ACC112 (cell line): ENCODE results near the gene TRPM1.

ENCODE experiments used
- H2AFZ ChIP-seq: fragments of 200-600 bp; sonication (generic); one replicate; pipeline ENCODE4 v1.6.0; 2017; ENCODE audit warnings: antibody characterized with exemption, low read length; ENCODE audit not compliant: unreplicated experiment
- H3K27ac ChIP-seq: fragments of 200-600 bp; sonication (generic); 2 replicates; pipeline ENCODE4 v1.5.1; 2014; ENCODE audit warnings: low read depth, mild to moderate bottlenecking, antibody characterized with exemption, low read length, moderate library complexity
- H3K27me3 ChIP-seq: fragments of 200-600 bp; sonication (generic); 2 replicates; pipeline ENCODE4 v1.6.1; 2014; ENCODE audit warnings: mild to moderate bottlenecking, antibody characterized with exemption, low read length, moderate library complexity, mixed read lengths; ENCODE audit not compliant: insufficient read depth
- H3K36me3 ChIP-seq: fragments of 200-600 bp; sonication (generic); 2 replicates; pipeline ENCODE4 v1.6.1; 2016; ENCODE audit warnings: mild to moderate bottlenecking, antibody characterized with exemption, low read length, moderate library complexity, mixed read lengths; ENCODE audit not compliant: insufficient read depth
- H3K4me1 ChIP-seq: fragments of 200-600 bp; sonication (generic); one replicate; pipeline ENCODE4 v1.6.1; 2016; ENCODE audit warnings: low read length, mixed read lengths; ENCODE audit not compliant: insufficient read depth, unreplicated experiment, control insufficient read depth
- H3K4me3 ChIP-seq: fragments of 200-600 bp; sonication (generic); 2 replicates; pipeline ENCODE4 v1.5.1; 2014; ENCODE audit warnings: mild to moderate bottlenecking, low read depth, low read length
- H3K79me2 ChIP-seq: fragments of 200-600 bp; sonication (generic); one replicate; pipeline ENCODE4 v1.6.0; 2016; ENCODE audit warnings: low read length; ENCODE audit not compliant: control insufficient read depth, unreplicated experiment, insufficient read depth

TRPM1 gene

GRCh38 chr15:31101262-31102038 lies at the start of gene TRPM1:
Gene TRPM1 (minus strand): TSS chr15:31101725. CDS start chr15:31081355, 20,370 bp downstream.
- Histone ChIP-seq H3K27ac (no peak within 1 kb of the TSS), H3K79me2 (no peaks in the 10 kb centered on the region), H2AFZ (no peak within 1 kb of the TSS), H3K27me3 (no peaks in the 10 kb centered on the region), H3K4me1 (peaks cover 18% of the 10 kb centered on the region), H3K36me3 (no peaks in the 10 kb centered on the region), H3K4me3 (no peak within 1 kb of the TSS)

DNA sequence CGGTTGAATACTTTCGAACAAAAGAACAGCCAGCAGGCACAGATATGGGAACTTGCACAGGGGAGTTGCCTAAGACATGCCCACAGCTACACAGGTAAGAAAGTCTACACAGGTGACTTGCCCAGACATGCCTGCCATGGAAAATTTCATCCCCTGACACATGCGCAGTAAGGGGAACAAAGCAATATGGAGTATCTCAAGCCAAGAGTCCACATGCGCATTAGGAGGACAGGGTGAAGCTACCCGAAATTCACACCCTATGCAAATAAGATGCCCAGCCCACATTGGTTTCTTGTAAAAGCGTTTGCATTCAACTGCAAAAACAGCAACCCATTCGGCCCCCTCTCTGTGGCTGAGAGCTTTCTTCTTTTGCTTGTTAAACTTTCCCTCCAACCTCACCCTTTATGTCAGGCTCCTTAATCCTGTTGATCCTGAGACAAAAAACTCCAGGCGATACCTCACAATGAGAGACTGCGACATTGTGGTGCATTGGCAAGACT lies 49.3 kb upstream of the TRPM1 start:
- Histone ChIP-seq H3K36me3 (no peaks in the 10 kb centered on the region), H3K4me1 (no peaks in the 10 kb centered on the region), H2AFZ (no peak overlapping the region), H3K79me2 (no peaks in the 10 kb centered on the region), H3K27me3 (peaks cover 42% of the 10 kb centered on the region), H3K4me3 (no peak overlapping the region), H3K27ac (no peak overlapping the region)

- no peak overlapping the region for H3K27ac ChIP-seq
- H2AFZ ChIP-seq, result no peak overlapping the region
- no peaks in the 10 kb centered on the region for H3K4me1 ChIP-seq
- peaks cover 35% of the 10 kb centered on the region for H3K27me3 ChIP-seq
- no peaks in the 10 kb centered on the region for H3K79me2 ChIP-seq
- no peaks in the 10 kb centered on the region for H3K36me3 ChIP-seq
- no peak overlapping the region for H3K4me3 ChIP-seq
These were observed 48.5 kb upstream of the TRPM1 start for GRCh38 chr15:31149987-31150386.

DNA sequence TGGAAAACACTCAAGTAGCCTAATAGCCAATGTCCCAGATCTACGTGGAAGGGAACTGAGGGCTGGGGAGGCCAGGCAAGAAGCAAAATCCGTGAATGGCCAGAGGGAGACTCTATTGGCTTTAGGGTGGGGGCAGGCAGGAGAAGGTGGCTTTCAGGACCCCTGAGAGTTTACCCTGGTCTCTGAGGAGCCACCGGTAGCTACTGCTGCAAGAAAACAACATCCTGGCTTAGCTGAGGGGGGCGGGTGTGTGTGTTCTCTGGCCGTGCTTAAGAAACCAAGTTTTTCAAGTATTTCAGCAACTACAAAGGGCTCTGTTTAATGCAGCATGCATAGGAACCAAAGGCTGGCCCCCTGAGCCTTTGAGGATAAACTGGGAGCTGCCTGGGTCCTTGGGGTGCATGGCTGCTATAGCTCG lies 47.6 kb upstream of the TRPM1 start:
- no peak overlapping the region for H2AFZ ChIP-seq
- no peak overlapping the region for H3K4me3 ChIP-seq
- H3K79me2 ChIP-seq, result no peaks in the 10 kb centered on the region
- peaks cover 26% of the 10 kb centered on the region for H3K27me3 ChIP-seq
- H3K36me3 ChIP-seq, result no peaks in the 10 kb centered on the region
- H3K27ac ChIP-seq, result no peak overlapping the region
- no peaks in the 10 kb centered on the region for H3K4me1 ChIP-seq

DNA sequence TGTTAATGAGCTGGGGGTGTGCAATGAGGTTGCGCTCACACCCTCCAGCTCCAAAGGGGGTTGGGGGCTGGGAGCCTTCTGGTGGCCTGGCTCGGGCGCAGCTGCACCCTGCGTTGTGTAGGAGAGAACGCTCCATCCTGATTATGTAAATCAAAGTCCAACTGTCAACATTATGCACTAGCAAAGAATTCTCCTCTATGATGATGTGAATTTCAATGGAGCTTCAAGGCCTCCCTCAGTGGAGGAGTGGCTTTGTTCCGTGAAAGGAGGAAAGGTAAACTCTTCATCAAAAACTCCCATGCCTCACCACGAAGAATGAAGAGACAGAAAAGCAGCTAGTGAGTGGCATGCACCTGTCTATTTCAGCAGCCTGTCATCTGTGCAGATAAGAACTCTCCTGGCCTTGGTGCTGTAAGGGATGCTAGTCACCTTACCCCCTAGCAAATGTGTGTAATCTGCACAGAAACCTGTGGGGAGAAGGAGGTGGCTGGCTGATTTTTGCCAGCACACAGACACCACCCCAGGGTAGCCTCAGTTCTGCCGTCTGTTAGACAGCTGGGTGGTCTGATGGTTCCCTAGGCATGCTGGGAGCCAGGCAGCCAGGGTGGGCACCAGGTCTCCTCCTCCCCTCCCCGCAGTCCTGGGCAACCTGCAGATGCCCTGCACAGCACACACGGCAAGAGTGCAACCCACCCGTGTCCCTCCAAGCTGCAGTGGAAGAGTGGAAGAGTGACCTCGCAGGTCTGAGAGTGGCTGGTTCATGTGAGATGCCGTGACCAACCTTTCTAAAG lies 47.0 kb upstream of the TRPM1 start:
- no peaks in the 10 kb centered on the region for H3K79me2 ChIP-seq
- H2AFZ ChIP-seq, result no peak overlapping the region
- peaks cover 20% of the 10 kb centered on the region; the same call in 1 of the 2 replicates for H3K27me3 ChIP-seq
- H3K4me3 ChIP-seq, result no peak overlapping the region
- no peak overlapping the region for H3K27ac ChIP-seq
- peaks cover 4% of the 10 kb centered on the region for H3K4me1 ChIP-seq
- no peaks in the 10 kb centered on the region for H3K36me3 ChIP-seq

- Histone ChIP-seq H2AFZ (no peak overlapping the region), H3K4me1 (peaks cover 7% of the 10 kb centered on the region)
These were observed 46.4 kb upstream of the TRPM1 start for GRCh38 chr15:31147944-31148296.

GRCh38 chr15:31147456-31147855 lies 45.9 kb upstream of the TRPM1 start:
- Histone ChIP-seq H3K4me1 (peaks cover 7% of the 10 kb centered on the region), H2AFZ (no peak overlapping the region), H3K36me3 (no peaks in the 10 kb centered on the region), H3K27me3 (peaks cover 11% of the 10 kb centered on the region; the same call in 1 of the 2 replicates), H3K4me3 (no peak overlapping the region), H3K79me2 (no peaks in the 10 kb centered on the region), H3K27ac (no peak overlapping the region)

More at GRCh38 chr15:31147944-31148296, 46.4 kb upstream of the TRPM1 start:
- H3K27ac ChIP-seq, result no peak overlapping the region
- H3K27me3 ChIP-seq, result peaks cover 14% of the 10 kb centered on the region; the same call in 1 of the 2 replicates
- H3K79me2 ChIP-seq, result no peaks in the 10 kb centered on the region
- no peak overlapping the region for H3K4me3 ChIP-seq
- H3K36me3 ChIP-seq, result no peaks in the 10 kb centered on the region

DNA sequence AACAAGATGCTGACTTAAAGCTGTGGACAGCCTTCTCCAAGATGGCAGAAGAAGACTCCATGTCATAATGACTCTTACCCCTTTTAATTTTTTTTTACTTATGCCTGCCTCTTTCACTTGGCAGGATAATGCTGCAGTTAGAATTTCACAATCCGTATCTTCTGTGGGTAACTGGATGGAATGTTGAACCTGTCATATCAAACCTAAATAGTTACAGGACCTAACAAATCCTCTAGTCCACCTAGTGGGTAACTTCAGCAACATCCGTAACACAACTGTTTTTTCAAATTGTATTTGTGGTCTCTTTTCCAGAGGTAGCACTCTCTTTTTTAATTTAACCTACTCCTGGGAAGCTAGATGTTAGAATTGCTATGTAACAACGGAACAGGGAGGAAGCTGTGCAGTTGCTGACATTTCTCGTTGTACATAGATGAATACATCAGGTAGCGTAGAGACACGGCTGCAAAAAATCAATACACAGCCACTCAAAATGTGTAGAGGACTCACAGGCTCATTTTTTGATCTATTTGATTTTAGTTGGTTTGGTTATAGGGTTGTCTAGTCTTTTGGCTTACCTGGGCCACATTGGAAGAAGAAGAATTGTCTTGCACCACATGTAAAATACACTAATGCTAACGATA lies 43.9 kb upstream of the TRPM1 start:
- H3K4me3 ChIP-seq, result no peak overlapping the region
- H3K36me3 ChIP-seq, result no peaks in the 10 kb centered on the region
- no peaks in the 10 kb centered on the region for H3K27me3 ChIP-seq
- peaks cover 7% of the 10 kb centered on the region for H3K4me1 ChIP-seq
- H3K79me2 ChIP-seq, result no peaks in the 10 kb centered on the region
- H3K27ac ChIP-seq, result no peak overlapping the region
- H2AFZ ChIP-seq, result no peak overlapping the region

GRCh38 chr15:31141792-31142191 lies 40.3 kb upstream of the TRPM1 start:
- no peak overlapping the region for H2AFZ ChIP-seq
- H3K79me2 ChIP-seq, result no peaks in the 10 kb centered on the region
- no peak overlapping the region for H3K27ac ChIP-seq
- no peak overlapping the region for H3K4me3 ChIP-seq
- H3K36me3 ChIP-seq, result no peaks in the 10 kb centered on the region
- H3K4me1 ChIP-seq, result peaks cover 7% of the 10 kb centered on the region
- H3K27me3 ChIP-seq, result no peaks in the 10 kb centered on the region

GRCh38 chr15:31136607-31137328 lies 35.2 kb upstream of the TRPM1 start:
- Histone ChIP-seq H3K4me1 (no peaks in the 10 kb centered on the region), H2AFZ (no peak overlapping the region), H3K27ac (no peak overlapping the region), H3K27me3 (no peaks in the 10 kb centered on the region), H3K4me3 (no peak overlapping the region), H3K79me2 (no peaks in the 10 kb centered on the region), H3K36me3 (no peaks in the 10 kb centered on the region)
